NB4 (cell line): ENCODE data around the gene CDHR5.

Experiments used
- DNase-seq: peaks from one replicate; pipeline ENCODE4 v3.0.0; 2010; ENCODE audit warnings: low read depth
- H3K4me3 ChIP-seq: one replicate; pipeline ENCODE4 v1.5.1; 2011; ENCODE audit warnings: mild to moderate bottlenecking, low read depth, low read length, moderate library complexity
- MYC ChIP-seq: IDR thresholded peaks from 2 replicates; pipeline ENCODE4 v1.6.1; 2011; ENCODE audit warnings: low read depth, low read length
- POLR2A ChIP-seq: IDR thresholded peaks from 2 replicates; pipeline ENCODE4 v1.6.1; 2011; ENCODE audit warnings: mild to moderate bottlenecking; ENCODE audit not compliant: insufficient read length; ENCODE audit errors: extremely low read depth
- TF ChIP-seq, protein P1 (sequence below): IDR thresholded peaks from 2 replicates; pipeline ENCODE4 v1.6.1; 2011; ENCODE audit warnings: low read depth, low read length
- TF ChIP-seq, protein P2 (sequence below): IDR thresholded peaks from one replicate; pipeline ENCODE4 v1.5.1; 2012; ENCODE audit warnings: low read depth, low read length

The CDHR5 gene

DNA sequence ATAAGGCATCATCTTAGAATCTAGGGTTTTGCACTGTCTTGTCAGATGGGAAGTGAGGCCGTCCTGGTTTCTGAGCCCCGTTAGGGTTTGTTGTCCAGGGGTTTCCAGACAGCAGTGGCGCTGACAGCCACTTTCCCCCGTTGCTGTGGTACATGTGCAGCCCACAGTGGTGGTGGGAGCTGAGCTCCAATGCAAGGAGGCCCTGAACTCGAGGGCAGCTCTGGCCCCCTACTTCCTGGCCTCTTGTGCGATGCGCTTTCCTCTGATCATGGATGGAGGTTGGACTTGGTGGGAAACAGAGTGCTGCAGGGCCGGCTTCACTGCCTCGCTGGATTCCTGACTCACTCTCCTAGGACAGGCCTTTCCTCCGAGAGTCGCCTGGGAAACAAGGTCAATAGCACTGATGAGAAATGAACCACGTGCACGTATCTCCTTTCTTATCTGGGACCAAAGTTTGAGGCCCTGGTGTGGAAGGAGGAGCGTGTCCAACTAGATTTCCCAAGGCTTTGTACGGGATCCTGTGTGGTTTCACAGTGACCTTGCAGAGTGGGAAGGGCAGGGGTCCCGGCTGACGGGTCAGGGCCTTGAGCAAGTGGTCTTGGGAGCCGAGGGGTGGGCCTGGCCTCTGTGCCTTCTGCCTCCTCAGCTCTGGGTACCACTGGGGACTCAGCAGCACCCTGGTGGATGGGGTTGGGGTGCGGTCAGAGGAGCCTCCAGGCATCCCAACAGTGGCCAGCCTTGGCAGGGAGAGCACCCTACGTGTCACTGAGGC lies 44.7 kb downstream of the CDHR5 start:
- TF ChIP-seq, protein P1, sequence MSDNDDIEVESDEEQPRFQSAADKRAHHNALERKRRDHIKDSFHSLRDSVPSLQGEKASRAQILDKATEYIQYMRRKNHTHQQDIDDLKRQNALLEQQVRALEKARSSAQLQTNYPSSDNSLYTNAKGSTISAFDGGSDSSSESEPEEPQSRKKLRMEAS, result no peak
- no peak for TF ChIP-seq MYC
- no peak for TF ChIP-seq POLR2A
- TF ChIP-seq, protein P2, sequence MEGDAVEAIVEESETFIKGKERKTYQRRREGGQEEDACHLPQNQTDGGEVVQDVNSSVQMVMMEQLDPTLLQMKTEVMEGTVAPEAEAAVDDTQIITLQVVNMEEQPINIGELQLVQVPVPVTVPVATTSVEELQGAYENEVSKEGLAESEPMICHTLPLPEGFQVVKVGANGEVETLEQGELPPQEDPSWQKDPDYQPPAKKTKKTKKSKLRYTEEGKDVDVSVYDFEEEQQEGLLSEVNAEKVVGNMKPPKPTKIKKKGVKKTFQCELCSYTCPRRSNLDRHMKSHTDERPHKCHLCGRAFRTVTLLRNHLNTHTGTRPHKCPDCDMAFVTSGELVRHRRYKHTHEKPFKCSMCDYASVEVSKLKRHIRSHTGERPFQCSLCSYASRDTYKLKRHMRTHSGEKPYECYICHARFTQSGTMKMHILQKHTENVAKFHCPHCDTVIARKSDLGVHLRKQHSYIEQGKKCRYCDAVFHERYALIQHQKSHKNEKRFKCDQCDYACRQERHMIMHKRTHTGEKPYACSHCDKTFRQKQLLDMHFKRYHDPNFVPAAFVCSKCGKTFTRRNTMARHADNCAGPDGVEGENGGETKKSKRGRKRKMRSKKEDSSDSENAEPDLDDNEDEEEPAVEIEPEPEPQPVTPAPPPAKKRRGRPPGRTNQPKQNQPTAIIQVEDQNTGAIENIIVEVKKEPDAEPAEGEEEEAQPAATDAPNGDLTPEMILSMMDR, result no peak
- no peak for DNase-seq
- no peak overlapping the region for H3K4me3 ChIP-seq

DNA sequence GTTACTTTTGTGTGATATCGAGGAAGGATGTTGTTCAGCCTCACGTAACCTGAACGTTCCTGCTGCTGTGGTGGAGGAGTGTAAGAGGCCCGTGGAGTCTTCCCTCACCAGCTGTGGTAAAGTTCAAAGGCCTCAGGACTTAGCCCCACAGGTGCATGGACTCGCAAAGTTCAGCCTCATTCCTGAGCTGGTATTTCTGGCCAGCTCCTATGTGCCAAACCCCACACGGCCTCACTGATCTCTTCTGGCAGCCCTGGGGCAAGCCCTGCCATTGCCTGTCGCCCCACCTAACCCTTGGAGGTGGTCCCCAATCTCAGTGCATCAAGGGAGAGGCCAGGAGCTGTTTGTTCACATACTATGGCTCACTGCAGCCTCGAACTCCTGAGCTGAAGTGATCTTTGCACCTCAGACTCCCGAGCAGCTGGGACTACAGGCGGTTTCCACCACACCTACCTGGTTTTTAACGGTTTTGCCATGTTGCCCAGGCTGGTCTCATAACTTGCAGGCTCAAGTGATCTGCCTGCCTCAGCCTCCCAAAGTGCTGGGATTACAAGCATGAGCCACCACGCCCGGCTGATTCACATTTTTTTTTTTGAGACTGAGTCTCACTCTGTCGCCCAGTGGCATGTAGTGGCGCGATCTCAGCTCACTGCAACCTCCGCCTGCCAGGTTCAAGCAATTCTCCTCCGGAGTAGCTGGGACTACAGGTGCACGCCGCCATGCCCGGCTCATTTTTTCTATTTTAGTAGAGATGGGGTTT lies 46.3 kb downstream of the CDHR5 start:
- H3K4me3 ChIP-seq, result peak overlapping the region; percentile 81
- no peak for DNase-seq
- TF ChIP-seq, protein P2, result no peak

DNA sequence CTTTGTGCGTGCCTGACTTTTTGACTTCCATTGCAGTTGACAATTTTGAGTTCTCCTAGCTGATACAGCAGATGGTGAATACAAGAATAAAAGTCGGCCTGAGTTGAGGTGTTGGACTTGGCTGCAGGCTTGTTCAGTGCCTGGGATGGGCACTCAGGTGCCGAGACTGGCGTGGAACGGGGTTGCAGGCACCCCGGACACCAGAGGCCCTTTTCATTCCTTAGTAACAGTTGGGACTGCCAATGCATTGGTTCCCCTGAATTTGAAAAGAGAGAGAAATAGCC lies 47.2 kb downstream of the CDHR5 start:
- TF ChIP-seq POLR2A, result no peak
- TF ChIP-seq, protein P1, result no peak
- TF ChIP-seq, protein P2, result no peak
- no peak for TF ChIP-seq MYC
- DNase-seq, result no peak

DNA sequence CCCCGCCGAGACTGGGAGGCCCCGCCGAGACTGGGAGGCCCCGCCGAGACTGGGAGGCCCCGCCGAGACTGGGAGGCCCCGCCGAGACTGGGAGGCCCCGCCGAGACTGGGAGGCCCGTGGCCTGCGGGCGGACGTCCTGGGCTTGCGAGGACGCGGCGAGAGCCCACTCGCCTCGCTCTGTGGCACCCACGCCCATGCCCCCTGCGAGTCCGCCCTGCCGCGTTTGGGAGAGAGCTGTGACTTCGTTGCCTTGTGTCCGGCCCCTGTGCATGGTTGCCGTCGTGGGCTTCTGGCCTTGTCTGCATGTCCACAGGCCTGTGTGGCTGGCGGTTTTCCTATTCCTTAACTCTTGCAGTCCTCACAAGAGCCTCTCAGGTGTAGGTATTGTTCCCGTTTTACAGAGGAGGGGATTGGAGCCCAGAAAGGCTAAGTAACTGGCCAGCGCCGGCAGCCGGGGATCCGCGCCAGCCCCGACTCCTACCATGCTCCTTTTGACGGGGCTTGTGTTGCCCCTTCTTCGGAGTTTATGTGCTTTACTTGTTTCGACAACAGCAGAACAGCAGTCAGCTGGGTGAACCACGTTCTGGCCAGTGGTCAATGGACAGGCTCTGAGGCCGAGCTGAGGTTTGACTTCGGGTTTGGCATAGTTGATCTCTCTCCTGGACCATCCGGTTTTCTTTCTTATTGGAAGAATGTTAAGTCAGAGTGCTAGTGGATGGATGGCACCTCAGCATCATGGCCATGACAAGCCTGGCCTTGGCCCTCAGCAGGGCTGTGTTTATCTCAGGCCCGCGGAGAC lies 47.7 kb downstream of the CDHR5 start:
- TF ChIP-seq POLR2A (no peak), MYC (no peak)
- TF ChIP-seq, protein P1, result no peak
- TF ChIP-seq, protein P2, result no peak
- DNase-seq, result no peak
- peak overlapping the region; percentile 81 for H3K4me3 ChIP-seq

More for the DNA sequence above, 47.2 kb downstream of the CDHR5 start:
- H3K4me3 ChIP-seq, result peak overlapping the region; percentile 81

DNA sequence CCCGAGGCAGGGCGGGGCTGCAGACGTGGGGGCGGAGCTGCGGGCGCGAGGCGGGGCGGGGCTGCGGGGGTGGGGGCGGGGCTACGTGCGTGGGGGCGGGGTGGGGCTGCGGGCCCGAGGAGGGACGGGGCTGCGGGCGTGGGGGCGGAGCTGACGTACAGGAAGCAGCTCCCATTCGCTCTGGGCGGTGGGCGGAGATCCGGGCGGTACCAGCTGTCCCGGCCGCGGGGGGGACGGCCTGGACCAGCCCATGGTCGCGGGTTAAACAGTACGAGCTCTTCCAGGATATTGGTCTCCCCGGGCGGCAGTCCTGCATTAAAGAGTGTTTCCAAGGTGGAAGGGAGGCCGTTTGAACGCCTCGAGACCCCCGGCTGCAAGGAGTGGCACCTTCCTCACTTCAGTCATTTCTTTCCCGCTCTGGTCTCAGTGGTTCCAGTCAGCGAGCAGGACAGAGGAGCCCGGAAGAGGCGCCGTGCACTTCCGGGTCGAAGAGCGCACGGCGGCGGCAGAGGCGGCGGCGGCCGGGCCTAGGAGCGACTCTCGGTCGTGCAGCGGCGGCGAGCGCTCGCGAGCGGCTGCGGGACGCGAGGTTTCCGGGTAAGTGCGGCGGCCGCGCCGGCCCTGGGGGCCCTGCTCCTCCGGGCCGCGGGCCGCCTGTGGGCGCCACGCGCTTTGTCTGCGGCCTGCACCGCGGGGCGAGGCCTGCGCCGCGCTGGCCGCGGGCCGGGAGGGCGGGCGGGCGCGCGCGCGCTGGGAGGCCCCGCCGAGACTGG lies 48.6 kb downstream of the CDHR5 start, which contains the start of gene PHRF1:
TSS of gene PHRF1 (plus strand) at position 475 of the 773 bp plus-strand sequence. CDS start 5,043 bp downstream, outside the sequence.
- H3K4me3 ChIP-seq, result peak within 1 kb of the TSS; percentile 81
- DNase-seq, result peak; percentile 92
- TF ChIP-seq MYC (peak; percentile 78), POLR2A (peak; percentile 71)
- TF ChIP-seq, protein P1, result peak; percentile 62; the same call in 1 of the 2 replicates
- TF ChIP-seq, protein P2, result no peak
